Measurements from ENCODE around the gene CTSZ. TPM values are rescaled to one million over a fixed set of nuclear protein-coding genes. Genes with fewer than 3 reads are reported as not detected.
A peak's percentile ranks its signal among the peaks of the same experiment; 100 is the strongest.

Gene CTSZ
- total RNA-seq (2021), result 184 and 194 TPM in 2 replicates
- percentile 82 among the genes with signal in this experiment for Bru-seq, nascent RNA
- percentile 87 among the genes with signal in this experiment for BruChase-seq, experiment 1, labeled RNA remaining after a 2-hour chase
- percentile 92 among the genes with signal in this experiment for BruChase-seq, experiment 2, labeled RNA remaining after a 6-hour chase
- long read RNA-seq, partial matches to known transcripts, result 0 of 12 reads
- long read RNA-seq, other reads (novel, unspliced or antisense), result 7 of 12 reads

- TF ChIP-seq CTCF (conservative IDR thresholded peaks at IDR 0.05) (no peak), EZH2 (IDR thresholded peaks at IDR 0.05; ENCODE audit: low read depth) (no peak)
- no peaks in the 10 kb centered on the region for H3K27me3 ChIP-seq (ENCODE audit: insufficient read depth, low read depth)
- peak within 1 kb of the TSS; percentile 90 for H2AFZ ChIP-seq
- H3K36me3 ChIP-seq (ENCODE audit: low read depth), result no peaks in the 10 kb centered on the region
- ChIA-PET CTCF (no interaction called here), POLR2A (ENCODE audit: unreplicated experiment) (no interaction called here)
- H3K9me2 ChIP-seq (ENCODE audit: insufficient read depth), result no peaks in the 10 kb centered on the region
- H3K27ac ChIP-seq, result no peak within 1 kb of the TSS
- peak in 1 of 2 experiments; percentile 73 for DNase-seq
- H3F3A ChIP-seq (ENCODE audit: insufficient read depth, low read depth), result peaks cover 30% of the 10 kb centered on the region
- H3K9me3 ChIP-seq (ENCODE audit: insufficient read depth, low read depth), result no peaks in the 10 kb centered on the region
- peaks cover 54% of the 10 kb centered on the region for H3K4me1 ChIP-seq (replicated peaks; ENCODE audit: insufficient read depth)
- intact Hi-C loops (cut with micrococcal nuclease; ENCODE audit: unreplicated experiment), result no loop called here
- peaks cover 19% of the 10 kb centered on the region for H3K79me2 ChIP-seq (ENCODE audit: low read depth)
- peak within 1 kb of the TSS; percentile 94 for H3K4me2 ChIP-seq
- peaks cover 6% of the 10 kb centered on the region; the same call in 1 of the 2 replicates for H4K20me1 ChIP-seq (ENCODE audit: insufficient read depth)
- H3K4me3 ChIP-seq, result peak within 1 kb of the TSS; percentile 88
- BruUV-seq (replicated peaks), result no TSS peak
These were observed at the start of gene CTSZ for GRCh38 chr20:59006864-59007664. Gene CTSZ, minus strand, starts transcription at chr20:59007254. Its CDS starts 126 bp downstream, at chr20:59007128.

- H3K4me1 ChIP-seq (replicated peaks; ENCODE audit: insufficient read depth), result peaks cover under 1% of the 10 kb centered on the region; the same call in 1 of the 2 replicates
- H3K27ac ChIP-seq, result no peak overlapping the region
- ChIA-PET POLR2A (ENCODE audit: unreplicated experiment) (no interaction called here), CTCF (no interaction called here)
- H3K36me3 ChIP-seq (ENCODE audit: low read depth), result no peaks in the 10 kb centered on the region
- H3K4me3 ChIP-seq, result no peak overlapping the region
- H2AFZ ChIP-seq, result no peak overlapping the region
- H3K9me3 ChIP-seq (ENCODE audit: insufficient read depth, low read depth), result no peaks in the 10 kb centered on the region
- intact Hi-C loops (cut with micrococcal nuclease; ENCODE audit: unreplicated experiment), result loop anchor here (1.0 kb wide), 1 partner anchor 167 kb away; no protein-coding TSS in a partner anchor
- no TSS peak for BruUV-seq (replicated peaks)
- H4K20me1 ChIP-seq (ENCODE audit: insufficient read depth), result no peaks in the 10 kb centered on the region
- H3K4me2 ChIP-seq, result no peak overlapping the region
- no peak for DNase-seq
- no peaks in the 10 kb centered on the region for H3K9me2 ChIP-seq (ENCODE audit: insufficient read depth)
- H3K27me3 ChIP-seq (ENCODE audit: insufficient read depth, low read depth), result no peaks in the 10 kb centered on the region
- H3K79me2 ChIP-seq (ENCODE audit: low read depth), result no peaks in the 10 kb centered on the region
- TF ChIP-seq CTCF (conservative IDR thresholded peaks at IDR 0.05) (peak; percentile 73), EZH2 (IDR thresholded peaks at IDR 0.05; ENCODE audit: low read depth) (no peak)
- no peaks in the 10 kb centered on the region; the same call in 1 of the 2 replicates for H3F3A ChIP-seq (ENCODE audit: insufficient read depth, low read depth)
These were observed 48.2 kb upstream of the CTSZ start for GRCh38 chr20:59055302-59055701.

- Histone ChIP-seq H3K79me2 (ENCODE audit: low read depth) (no peaks in the 10 kb centered on the region), H3F3A (ENCODE audit: insufficient read depth, low read depth) (peaks cover 26% of the 10 kb centered on the region), H2AFZ (no peak overlapping the region), H3K4me3 (no peak overlapping the region), H3K9me2 (ENCODE audit: insufficient read depth) (no peaks in the 10 kb centered on the region), H3K27ac (no peak overlapping the region), H3K9me3 (ENCODE audit: insufficient read depth, low read depth) (no peaks in the 10 kb centered on the region), H3K4me2 (no peak overlapping the region), H4K20me1 (ENCODE audit: insufficient read depth) (no peaks in the 10 kb centered on the region), H3K27me3 (ENCODE audit: insufficient read depth, low read depth) (no peaks in the 10 kb centered on the region), H3K36me3 (ENCODE audit: low read depth) (no peaks in the 10 kb centered on the region), H3K4me1 (replicated peaks; ENCODE audit: insufficient read depth) (peaks cover 36% of the 10 kb centered on the region)
- intact Hi-C loops (cut with micrococcal nuclease; ENCODE audit: unreplicated experiment), result no loop called here
- ChIA-PET CTCF (no interaction called here), POLR2A (ENCODE audit: unreplicated experiment) (no interaction called here)
- TF ChIP-seq CTCF (conservative IDR thresholded peaks at IDR 0.05), result no peak
- no peak for TF ChIP-seq EZH2 (IDR thresholded peaks at IDR 0.05; ENCODE audit: low read depth)
- BruUV-seq (replicated peaks), result no TSS peak
- DNase-seq, result no peak
These were observed 44.7 kb upstream of the CTSZ start for GRCh38 chr20:59051666-59052185.

All from PC-9 (cell line).